GM13977 (cell line): ENCODE measurements around the gene LRFN4.

Source experiments
- DNase-seq: peaks from one replicate; pipeline ENCODE4 v3.0.0; 2012; ENCODE audit warnings: low spot score
- in situ Hi-C: fragments of 300-500 bp; cut with MboI; formaldehyde crosslinking; loops from one replicate; pipeline ENCODE4 v1.12.0; 2022; ENCODE audit warnings: low sequenced_read_pairs, low pct_unique_long_range_greater_than_20kb, mixed read lengths, inconsistent platforms; ENCODE audit not compliant: unreplicated experiment
- TF ChIP-seq, protein P1 (sequence below): IDR thresholded peaks from 2 replicates; pipeline ENCODE4 v1.5.1; 2012; ENCODE audit warnings: mild to moderate bottlenecking, control low read depth; ENCODE audit not compliant: insufficient read depth; ENCODE audit errors: extremely low read depth, missing control alignments

Gene LRFN4

GRCh38 chr11:66869567-66869870 is 12.7 kb downstream of the LRFN4 start:
- in situ Hi-C loops: no loop called here
- DNase-seq: no peak
- TF ChIP-seq, protein P1, sequence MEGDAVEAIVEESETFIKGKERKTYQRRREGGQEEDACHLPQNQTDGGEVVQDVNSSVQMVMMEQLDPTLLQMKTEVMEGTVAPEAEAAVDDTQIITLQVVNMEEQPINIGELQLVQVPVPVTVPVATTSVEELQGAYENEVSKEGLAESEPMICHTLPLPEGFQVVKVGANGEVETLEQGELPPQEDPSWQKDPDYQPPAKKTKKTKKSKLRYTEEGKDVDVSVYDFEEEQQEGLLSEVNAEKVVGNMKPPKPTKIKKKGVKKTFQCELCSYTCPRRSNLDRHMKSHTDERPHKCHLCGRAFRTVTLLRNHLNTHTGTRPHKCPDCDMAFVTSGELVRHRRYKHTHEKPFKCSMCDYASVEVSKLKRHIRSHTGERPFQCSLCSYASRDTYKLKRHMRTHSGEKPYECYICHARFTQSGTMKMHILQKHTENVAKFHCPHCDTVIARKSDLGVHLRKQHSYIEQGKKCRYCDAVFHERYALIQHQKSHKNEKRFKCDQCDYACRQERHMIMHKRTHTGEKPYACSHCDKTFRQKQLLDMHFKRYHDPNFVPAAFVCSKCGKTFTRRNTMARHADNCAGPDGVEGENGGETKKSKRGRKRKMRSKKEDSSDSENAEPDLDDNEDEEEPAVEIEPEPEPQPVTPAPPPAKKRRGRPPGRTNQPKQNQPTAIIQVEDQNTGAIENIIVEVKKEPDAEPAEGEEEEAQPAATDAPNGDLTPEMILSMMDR: no peak

GRCh38 chr11:66870131-66870530 is 13.3 kb downstream of the LRFN4 start:
- no peak for DNase-seq
- TF ChIP-seq, protein P1: no peak
- in situ Hi-C loops: no loop called here

DNA sequence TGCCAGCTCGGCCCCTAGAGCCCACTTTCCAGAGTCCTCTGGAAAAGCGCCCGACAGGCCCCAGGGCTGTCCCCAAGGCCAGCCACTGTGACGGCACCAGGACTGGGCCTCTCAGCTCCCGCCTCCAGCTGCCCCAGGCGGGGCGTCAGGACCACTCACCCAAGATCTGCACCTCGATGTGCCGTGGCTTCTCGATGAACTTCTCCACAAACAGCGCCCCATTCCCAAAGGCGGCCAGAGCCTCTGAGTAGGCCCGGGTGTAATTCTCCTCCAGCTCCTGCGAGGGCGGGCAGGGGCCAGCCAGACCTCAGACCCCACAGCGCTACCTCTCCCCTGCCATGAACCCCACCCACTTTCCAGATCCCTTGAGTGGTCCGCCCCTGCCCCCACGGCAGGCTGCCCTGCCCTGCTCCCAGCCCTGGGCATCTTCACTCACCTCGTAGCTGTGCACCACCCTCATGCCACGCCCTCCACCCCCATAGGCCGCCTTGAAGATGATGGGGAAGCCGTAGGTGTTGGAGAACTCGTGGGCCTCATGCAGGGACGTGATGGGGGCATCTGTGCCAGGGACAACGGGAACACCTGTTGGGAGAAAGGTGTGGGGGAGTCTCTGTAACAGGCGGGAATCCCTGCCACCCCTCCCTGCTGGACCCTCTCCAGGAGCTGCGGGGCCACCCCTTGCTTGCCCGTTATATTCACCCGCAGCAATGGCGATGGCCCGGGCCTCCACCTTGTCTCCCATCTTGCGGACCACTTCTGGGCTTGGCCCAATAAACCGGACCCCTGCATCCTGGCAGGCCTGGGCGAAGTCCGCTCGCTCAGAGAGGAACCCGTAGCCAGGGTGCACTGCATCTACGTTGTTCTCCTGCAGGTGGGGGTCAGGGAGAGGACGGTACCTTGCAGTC is 14.0 kb downstream of the LRFN4 start:
- TF ChIP-seq, protein P1: no peak
- in situ Hi-C loops: no loop called here

DNA sequence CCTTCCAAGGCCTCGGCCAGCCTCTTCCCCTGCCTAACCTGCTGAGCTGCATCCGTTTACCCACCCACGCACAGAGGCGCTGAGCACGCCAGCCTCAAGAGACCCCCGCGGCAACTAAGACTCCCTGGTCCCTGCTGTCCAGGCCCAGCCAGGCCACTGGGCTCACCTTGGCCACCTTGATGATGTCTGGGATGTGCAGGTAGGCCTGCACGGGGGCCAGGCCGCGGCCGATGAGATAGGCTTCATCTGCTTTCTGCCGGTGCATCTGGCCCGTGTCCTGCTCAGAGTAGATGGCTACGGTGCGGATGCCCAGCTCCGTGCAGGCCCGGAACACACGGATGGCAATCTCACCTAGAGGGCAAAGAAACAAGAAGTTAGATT is 14.6 kb downstream of the LRFN4 start:
- in situ Hi-C loops: no loop called here
- DNase-seq: no peak
- TF ChIP-seq, protein P1: no peak

More for the DNA sequence above, 14.0 kb downstream of the LRFN4 start:
- DNase-seq: no peak

DNA sequence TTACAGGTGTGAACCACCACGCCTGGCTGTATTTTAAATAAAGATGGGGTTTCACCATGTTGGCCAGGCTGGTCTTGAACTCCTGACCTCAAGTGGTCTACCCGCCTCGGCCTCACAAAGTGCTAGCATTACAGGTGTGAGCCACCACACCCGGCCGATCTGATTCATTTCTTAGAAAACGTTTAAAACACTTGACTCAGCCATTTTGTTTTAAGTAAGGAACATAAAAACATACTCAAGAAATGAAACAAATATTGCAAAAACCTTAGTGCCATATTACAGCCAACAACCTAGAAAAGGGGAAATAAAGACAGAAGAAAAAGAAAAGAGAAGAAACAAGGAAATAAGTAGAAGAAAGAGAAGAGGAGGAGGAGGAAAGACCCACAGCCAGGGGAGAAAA is 17.4 kb downstream of the LRFN4 start:
- TF ChIP-seq, protein P1: no peak
- in situ Hi-C loops: no loop called here
- DNase-seq: no peak

DNA sequence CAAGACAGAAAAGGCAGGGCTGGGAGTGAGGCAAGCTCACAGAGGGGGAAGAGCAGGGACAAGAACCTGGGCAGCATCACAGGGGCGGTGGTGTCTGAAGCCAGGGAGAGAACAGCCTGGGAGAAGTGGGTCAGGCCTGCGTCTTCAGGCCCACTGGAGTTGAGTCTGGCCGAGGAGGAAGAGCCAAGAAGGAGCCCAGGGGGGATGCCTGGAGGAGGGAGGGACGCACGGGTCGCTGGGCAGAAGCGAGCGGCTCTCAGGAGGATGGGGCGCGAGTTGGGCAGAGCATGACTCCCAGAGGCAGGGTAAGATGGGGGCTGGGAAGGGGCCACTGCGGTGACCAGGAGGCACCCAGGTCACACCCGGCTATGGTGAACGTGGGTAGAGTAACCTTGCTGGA is 18.5 kb downstream of the LRFN4 start:
- TF ChIP-seq, protein P1: no peak
- in situ Hi-C loops: no loop called here
- DNase-seq: no peak
